Vagina (tissue), 2 donors: ENCODE results near the gene FAR2. TPM values are rescaled to one million over a fixed set of nuclear protein-coding genes. Genes with fewer than 3 reads are reported as not detected.
"Not testable (repeated sequence)": the region's sequence is repeated elsewhere in the genome, so short reads cannot be mapped to it uniquely, and the experiment has no call there.

ENCODE experiments used
- DNase-seq, 2 donors: peaks; one replicate each; pipeline ENCODE4 v3.0.0-alpha.2; 2017; ENCODE audit errors: extremely low spot score in 2 of 2
- H3K27ac ChIP-seq: fragments of 200-600 bp; sonication (generic); one replicate; pipeline ENCODE4 v1.5.1; 2019
- H3K27me3 ChIP-seq: fragments of 200-600 bp; sonication (generic); one replicate; pipeline ENCODE4 v1.5.1; 2019
- H3K36me3 ChIP-seq, 2 donors: fragments of 200-600 bp; sonication (generic); one replicate each; pipeline ENCODE4 v1.5.1; 2017 to 2019
- H3K4me1 ChIP-seq: fragments of 200-600 bp; sonication (generic); one replicate; pipeline ENCODE4 v1.5.1; 2019
- H3K4me3 ChIP-seq, 2 donors: fragments of 200-600 bp; sonication (generic); 1 replicate in 1 of 2; 2 replicates in 1 of 2; pipeline ENCODE4 v1.5.1; 2016 to 2019
- H3K9me3 ChIP-seq: fragments of 200-600 bp; sonication (generic); one replicate; pipeline ENCODE4 v1.5.1; 2019
- POLR2A ChIP-seq, 2 donors: fragments of 450-650 bp; IDR thresholded peaks; one replicate each; pipeline ENCODE4 v1.6.1; 2017; ENCODE audit warnings: antibody characterized with exemption in 2 of 2, mild to moderate bottlenecking in 2 of 2, moderate library complexity in 2 of 2
- POLR2AphosphoS5 ChIP-seq, 2 donors: sonication (generic); formaldehyde crosslinking; IDR thresholded peaks; one replicate each; pipeline ENCODE4 v1.9.0; 2017; ENCODE audit warnings: antibody characterized with exemption in 2 of 2, mild to moderate bottlenecking in 2 of 2, low read depth in 1 of 2; ENCODE audit not compliant: insufficient read depth in 1 of 2
- intact Hi-C: fragments of 100-400 bp; cut with DNase I; formaldehyde crosslinking; loops from one replicate; pipeline ENCODE4 v1.15.1; 2023
- total RNA-seq: library from RNA; depleted of rRNA; stranded (reverse); fragments of >200 nt; gene quantifications from one replicate; pipeline ENCODE4 v1.2.3, GENCODE V29; 2016
- TF ChIP-seq, protein P1 (sequence below), 3 experiments: fragments of 450-650 bp in 2 of 3; fragments of 200-600 bp in 1 of 3; sonication (generic) in 1 of 3; IDR thresholded peaks; one replicate each; pipeline ENCODE4 v1.5.1; 2017 to 2019; ENCODE audit warnings: antibody characterized with exemption in 3 of 3, mild to moderate bottlenecking in 2 of 3, moderate library complexity in 2 of 3

Gene FAR2
- total RNA-seq, 1 donor from 2014 or later = 16.2 TPM

DNA sequence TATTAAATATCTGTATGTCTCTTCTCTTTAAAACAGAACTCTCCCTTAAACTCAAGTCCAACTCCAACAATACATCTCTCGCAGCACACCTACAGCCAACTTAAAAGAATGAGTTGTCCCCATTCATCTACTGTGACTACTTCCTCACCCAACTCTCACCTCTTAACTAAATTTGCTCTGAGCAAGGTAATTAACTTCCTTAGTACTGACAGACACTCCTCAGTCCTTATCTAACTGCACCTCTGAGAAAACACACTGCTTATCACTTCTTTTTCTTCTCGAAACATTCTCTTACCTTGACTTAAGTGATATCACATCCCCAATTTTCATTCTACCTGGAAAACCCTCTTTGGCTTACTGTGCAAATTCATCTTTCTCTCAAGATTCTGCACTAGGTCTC lies 224.9 kb downstream of the FAR2 start:
- peaks cover 5% of the 10 kb centered on the region for H3K4me1 ChIP-seq
- no peaks in the 10 kb centered on the region for H3K27me3 ChIP-seq
- no peaks in the 10 kb centered on the region for H3K9me3 ChIP-seq
- intact Hi-C loops = no loop called here
- no peak overlapping the region for H3K27ac ChIP-seq
- no peak for TF ChIP-seq POLR2A (IDR thresholded peaks at IDR 0.05)
- TF ChIP-seq, protein P1, sequence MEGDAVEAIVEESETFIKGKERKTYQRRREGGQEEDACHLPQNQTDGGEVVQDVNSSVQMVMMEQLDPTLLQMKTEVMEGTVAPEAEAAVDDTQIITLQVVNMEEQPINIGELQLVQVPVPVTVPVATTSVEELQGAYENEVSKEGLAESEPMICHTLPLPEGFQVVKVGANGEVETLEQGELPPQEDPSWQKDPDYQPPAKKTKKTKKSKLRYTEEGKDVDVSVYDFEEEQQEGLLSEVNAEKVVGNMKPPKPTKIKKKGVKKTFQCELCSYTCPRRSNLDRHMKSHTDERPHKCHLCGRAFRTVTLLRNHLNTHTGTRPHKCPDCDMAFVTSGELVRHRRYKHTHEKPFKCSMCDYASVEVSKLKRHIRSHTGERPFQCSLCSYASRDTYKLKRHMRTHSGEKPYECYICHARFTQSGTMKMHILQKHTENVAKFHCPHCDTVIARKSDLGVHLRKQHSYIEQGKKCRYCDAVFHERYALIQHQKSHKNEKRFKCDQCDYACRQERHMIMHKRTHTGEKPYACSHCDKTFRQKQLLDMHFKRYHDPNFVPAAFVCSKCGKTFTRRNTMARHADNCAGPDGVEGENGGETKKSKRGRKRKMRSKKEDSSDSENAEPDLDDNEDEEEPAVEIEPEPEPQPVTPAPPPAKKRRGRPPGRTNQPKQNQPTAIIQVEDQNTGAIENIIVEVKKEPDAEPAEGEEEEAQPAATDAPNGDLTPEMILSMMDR (IDR thresholded peaks at IDR 0.05) = no peak
- H3K36me3 ChIP-seq = no peaks in the 10 kb centered on the region
- DNase-seq = no peak
- H3K4me3 ChIP-seq = no peak overlapping the region

DNA sequence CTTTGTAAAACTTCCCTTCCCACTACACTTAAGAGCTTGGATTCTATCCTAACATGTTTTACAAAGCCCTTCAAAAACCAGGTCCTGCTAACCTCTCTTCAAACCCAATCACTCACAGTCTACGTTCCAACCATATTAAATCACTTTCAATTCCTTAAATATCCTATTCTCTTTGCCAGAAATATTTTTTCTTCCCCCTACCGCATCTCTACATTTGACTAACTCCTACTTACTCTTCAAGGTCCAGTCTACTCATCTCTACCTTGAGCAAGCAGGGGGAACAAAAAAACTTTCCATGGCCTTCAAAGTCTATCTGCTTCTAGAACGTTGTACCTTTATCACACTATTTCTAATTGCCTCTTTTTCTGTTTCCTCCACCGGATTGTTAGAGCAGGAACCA lies 225.8 kb downstream of the FAR2 start:
- Histone ChIP-seq H3K27ac (no peak overlapping the region), H3K4me1 (peaks cover 14% of the 10 kb centered on the region), H3K36me3 (no peaks in the 10 kb centered on the region), H3K27me3 (no peaks in the 10 kb centered on the region), H3K9me3 (no peaks in the 10 kb centered on the region), H3K4me3 (no peak overlapping the region)
- intact Hi-C loops = no loop called here
- DNase-seq = no peak
- no peak for TF ChIP-seq POLR2AphosphoS5 (IDR thresholded peaks at IDR 0.05; ENCODE audit: insufficient read depth in 1 of 2, low read depth in 1 of 2)
- TF ChIP-seq, protein P1 (IDR thresholded peaks at IDR 0.05) = no peak
- TF ChIP-seq POLR2A (IDR thresholded peaks at IDR 0.05) = no peak

DNA sequence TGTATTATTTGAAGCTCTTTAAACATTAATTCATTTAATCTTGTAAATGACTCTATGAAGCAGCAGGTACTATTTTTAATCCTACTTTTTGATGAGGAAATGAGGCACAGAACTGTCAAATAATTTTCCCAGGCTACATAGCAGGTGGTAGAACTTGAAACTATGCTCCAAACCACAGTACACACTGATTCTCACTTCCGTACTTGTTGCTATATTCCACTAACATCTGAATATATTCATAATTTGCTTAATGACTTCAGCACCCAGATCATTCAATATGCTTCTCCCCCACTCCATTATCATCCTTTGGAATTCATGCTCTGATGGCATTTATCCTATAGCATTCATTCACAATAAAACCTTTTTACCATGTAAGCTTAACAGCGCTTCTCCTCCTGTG lies 227.0 kb downstream of the FAR2 start:
- H3K27me3 ChIP-seq = no peaks in the 10 kb centered on the region
- TF ChIP-seq POLR2A (IDR thresholded peaks at IDR 0.05) (no peak), POLR2AphosphoS5 (IDR thresholded peaks at IDR 0.05; ENCODE audit: insufficient read depth in 1 of 2, low read depth in 1 of 2) (no peak)
- TF ChIP-seq, protein P1 (IDR thresholded peaks at IDR 0.05) = no peak
- intact Hi-C loops = no loop called here
- peaks cover 19% of the 10 kb centered on the region for H3K4me1 ChIP-seq
- H3K9me3 ChIP-seq = no peaks in the 10 kb centered on the region
- no peaks in the 10 kb centered on the region for H3K36me3 ChIP-seq
- DNase-seq = no peak
- H3K4me3 ChIP-seq = no peak overlapping the region
- no peak overlapping the region for H3K27ac ChIP-seq

DNA sequence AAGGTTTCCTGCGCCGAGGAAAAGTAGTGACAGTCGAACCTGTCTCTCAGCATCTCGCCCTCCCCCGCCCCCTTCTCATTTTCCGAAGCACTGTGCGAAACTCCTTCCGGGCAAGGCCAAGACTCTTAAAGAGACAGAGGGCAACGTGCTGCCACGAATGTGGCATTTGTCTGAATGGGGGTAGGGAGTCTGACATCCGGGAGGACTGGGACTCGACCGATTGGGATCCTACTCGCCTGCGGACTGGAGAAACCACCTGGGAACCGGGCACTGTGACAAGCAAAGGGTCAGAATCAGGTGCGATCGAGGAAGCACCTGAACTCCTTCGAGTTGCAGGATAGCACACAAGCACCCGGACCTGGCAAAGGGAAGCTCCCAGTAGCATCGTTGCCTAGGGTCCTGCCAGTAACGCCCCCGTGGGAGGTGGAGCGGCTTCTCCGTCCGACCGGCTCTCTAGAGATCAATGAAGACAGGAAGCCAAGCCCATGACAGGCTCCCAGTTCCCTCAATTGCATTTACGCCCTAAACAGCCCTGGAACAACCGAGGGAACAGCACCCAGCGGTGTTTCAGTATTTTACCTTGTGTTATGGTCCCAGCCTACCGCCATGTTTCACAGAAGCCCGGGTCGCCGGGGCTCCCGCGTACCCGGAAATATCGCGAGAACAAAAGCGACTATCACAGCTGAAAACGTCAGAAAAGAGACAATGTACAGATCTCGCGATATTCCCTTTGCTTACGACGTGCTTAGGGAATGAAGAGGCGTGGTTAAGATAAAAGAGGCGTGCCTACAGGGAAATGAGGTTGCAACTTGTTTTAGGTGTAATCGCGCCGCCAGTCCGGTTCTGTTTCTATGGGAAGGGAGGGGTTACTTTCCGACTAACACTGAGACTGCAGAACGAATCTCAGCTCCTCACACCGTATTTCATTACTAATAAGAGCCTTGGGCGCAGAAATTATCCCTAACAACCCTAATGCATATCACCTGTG lies 231.8 kb downstream of the FAR2 start, which contains the start of gene ERGIC2:
Gene ERGIC2 (minus strand): TSS at position 637 of the 988 bp plus-strand sequence. CDS start 9,539 bp downstream, outside the sequence.
- TF ChIP-seq POLR2A (IDR thresholded peaks at IDR 0.05) (peak in 1 of 2 donors; percentile 44), POLR2AphosphoS5 (IDR thresholded peaks at IDR 0.05; ENCODE audit: insufficient read depth in 1 of 2, low read depth in 1 of 2) (peak; percentile 70 to 96)
- TF ChIP-seq, protein P1 (IDR thresholded peaks at IDR 0.05) = no peak
- no peaks in the 10 kb centered on the region for H3K27me3 ChIP-seq
- H3K27ac ChIP-seq = peak within 1 kb of the TSS; percentile 87
- no peaks in the 10 kb centered on the region for H3K36me3 ChIP-seq
- DNase-seq = peak; percentile 97 to 98
- peaks cover 25% of the 10 kb centered on the region for H3K4me1 ChIP-seq
- H3K4me3 ChIP-seq = peak within 1 kb of the TSS; percentile 51 to 88
- H3K9me3 ChIP-seq = no peaks in the 10 kb centered on the region
- intact Hi-C loops = no loop called here

DNA sequence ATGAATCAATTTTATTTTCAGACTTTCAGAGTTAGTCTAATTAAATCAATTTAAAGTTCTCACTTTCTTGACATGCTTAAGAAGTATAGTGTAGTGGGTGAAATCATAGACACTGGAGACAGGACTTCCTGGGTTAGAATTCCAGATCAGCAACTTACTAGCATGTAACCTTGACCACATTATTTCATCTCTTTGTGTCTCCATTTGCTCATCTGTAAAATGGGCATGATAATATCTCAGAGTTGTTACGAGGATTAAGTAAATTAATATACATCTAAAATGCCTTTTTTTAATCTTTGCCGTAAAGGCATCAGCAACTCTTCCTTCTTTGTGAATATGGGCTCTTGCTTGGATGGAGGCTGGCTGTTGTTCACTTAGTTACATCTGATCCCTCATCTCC lies 233.2 kb downstream of the FAR2 start:
- Histone ChIP-seq H3K27me3 (no peaks in the 10 kb centered on the region), H3K9me3 (no peaks in the 10 kb centered on the region), H3K36me3 (no peaks in the 10 kb centered on the region), H3K4me3 (no peak overlapping the region), H3K4me1 (peaks cover 25% of the 10 kb centered on the region), H3K27ac (no peak overlapping the region)
- intact Hi-C loops = no loop called here
- TF ChIP-seq POLR2A (IDR thresholded peaks at IDR 0.05) = no peak
- no peak for TF ChIP-seq POLR2AphosphoS5 (IDR thresholded peaks at IDR 0.05; ENCODE audit: insufficient read depth in 1 of 2, low read depth in 1 of 2)
- TF ChIP-seq, protein P1 (IDR thresholded peaks at IDR 0.05) = no peak
- no peak for DNase-seq

DNA sequence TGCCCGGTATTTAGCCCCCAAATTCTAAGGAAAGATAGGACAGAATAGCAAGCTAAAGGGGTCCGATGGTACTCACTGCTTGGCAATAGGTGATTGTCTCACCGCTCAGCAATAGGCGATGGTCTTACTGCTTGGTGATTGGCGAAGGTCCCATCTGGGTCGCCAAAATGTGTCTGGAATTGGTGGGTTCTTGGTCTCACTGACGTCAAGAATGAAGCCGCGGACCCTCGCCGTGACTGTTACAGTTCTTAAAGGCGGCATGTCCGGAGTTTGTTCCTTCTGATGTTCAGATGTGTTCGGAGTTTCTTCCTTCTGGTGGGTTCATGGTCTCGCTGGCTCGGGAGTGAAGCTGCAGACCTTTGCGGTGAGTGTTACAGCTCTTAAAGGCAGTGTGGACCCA lies 236.1 kb downstream of the FAR2 start:
- H3K9me3 ChIP-seq, H3K4me1 ChIP-seq, H3K27me3 ChIP-seq, H3K4me3 ChIP-seq, H3K27ac ChIP-seq, intact Hi-C loops, H3K36me3 ChIP-seq, DNase-seq: not testable (repeated sequence)
